ENCODE results near the gene HSBP1. TPM values are rescaled to one million over a fixed set of nuclear protein-coding genes. Genes with fewer than 3 reads are reported as not detected.

Gene HSBP1
- total and polyA plus RNA-seq, 2 of the 8 experiments (the other 6 are each of a cell fraction or from before 2014, with no cell fraction given), result 78.4 to 219 TPM

DNA sequence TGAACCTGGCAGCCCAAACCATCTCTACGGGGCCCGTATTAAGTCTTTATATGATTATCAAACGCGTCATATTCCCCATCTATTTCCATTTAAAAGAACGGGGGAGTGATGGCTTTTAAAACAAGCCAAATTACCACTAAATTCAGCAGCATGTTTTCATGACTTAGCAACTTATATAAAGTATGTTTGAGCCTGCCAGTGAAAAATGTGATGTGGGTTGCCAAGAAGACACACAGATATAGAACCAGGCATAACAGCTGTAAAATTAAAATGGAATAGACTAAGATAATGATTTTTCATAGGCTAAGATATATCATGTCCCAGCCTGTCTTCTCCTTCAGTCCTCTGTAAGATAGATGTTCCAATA, 44.8 kb upstream of the HSBP1 start:
- DNase-seq (ENCODE audit: low read depth in 1 of 2, low spot score in 2 of 2), result no peak
- Histone ChIP-seq H3K4me3 (ENCODE audit: extremely low read depth in 1 of 4, insufficient read depth in 2 of 4, low read depth in 3 of 4, low read length in 4 of 4) (no peak overlapping the region), H3K18ac (ENCODE audit: extremely low read depth, low read length) (no peak overlapping the region), H3K14ac (ENCODE audit: insufficient read length) (no peak overlapping the region), H4K20me1 (replicated peaks in 1 of 2; ENCODE audit: control insufficient read depth in 1 of 2, insufficient read depth in 2 of 2, low read length in 2 of 2) (no peaks in the 10 kb centered on the region), H3K9me3 (ENCODE audit: insufficient read depth in 2 of 2, low read depth in 1 of 2, low read length in 1 of 2) (no peaks in the 10 kb centered on the region), H3K9ac (replicated peaks in 1 of 4; ENCODE audit: extremely low read depth in 1 of 4, low read depth in 3 of 4, low read length in 3 of 4) (no peak overlapping the region), H4K91ac (replicated peaks; ENCODE audit: insufficient read length, low read length) (no peak overlapping the region), H3K23me2 (ENCODE audit: low read depth, low read length) (0 out of 2 replicates have a peak, but pooled peaks cover 2% of the 10 kb centered on the region), H3K4me2 (ENCODE audit: insufficient read depth in 1 of 2, low read depth in 2 of 2, low read length in 2 of 2) (no peak overlapping the region), H3K27me3 (replicated peaks in 1 of 4; ENCODE audit: control insufficient read depth in 3 of 4, extremely low read depth in 1 of 4, insufficient read depth in 3 of 4, low read length in 3 of 4) (peaks cover 0 to 1% (median 0%) of the 10 kb centered on the region in 4 experiments; a peak in 1 of 7 replicates), H2BK20ac (ENCODE audit: low read length) (no peak overlapping the region), H4K5ac (ENCODE audit: insufficient read length, low read depth, low read length) (no peak overlapping the region), H3K23ac (ENCODE audit: insufficient read length) (no peak overlapping the region), H3K4ac (replicated peaks; ENCODE audit: insufficient read length, low read depth, low read length) (no peak overlapping the region), H2AFZ (ENCODE audit: low read length) (no peak overlapping the region), H3K56ac (replicated peaks; ENCODE audit: insufficient read length, low read depth, low read length) (no peak overlapping the region), H2BK12ac (ENCODE audit: low read depth, low read length) (no peak overlapping the region), H2BK15ac (ENCODE audit: low read length) (no peak overlapping the region), H4K8ac (ENCODE audit: extremely low read depth, insufficient read depth, low read length) (no peak overlapping the region), H2BK5ac (ENCODE audit: low read depth, low read length) (no peak overlapping the region), H3K4me1 (replicated peaks in 1 of 4; ENCODE audit: control insufficient read depth in 3 of 4, insufficient read depth in 4 of 4, low read length in 3 of 4) (no peaks in the 10 kb centered on the region), H3K79me2 (ENCODE audit: control insufficient read depth in 1 of 2, insufficient read depth in 2 of 2, low read length in 2 of 2) (no peaks in the 10 kb centered on the region), H3K79me1 (ENCODE audit: low read depth, low read length) (no peaks in the 10 kb centered on the region), H2AK5ac (ENCODE audit: low read depth, low read length) (no peak overlapping the region), H2BK120ac (replicated peaks; ENCODE audit: low read depth, low read length) (no peak overlapping the region), H3K36me3 (ENCODE audit: control insufficient read depth in 2 of 4, insufficient read depth in 4 of 4, low read length in 3 of 4) (no peaks in the 10 kb centered on the region), H3K27ac (ENCODE audit: low read depth, low read length) (no peak overlapping the region)
- FAIRE-seq, result no peak
- no peak for TF ChIP-seq CTCF (IDR thresholded peaks at IDR 0.05; ENCODE audit: control extremely low read depth in 1 of 3, insufficient read depth in 1 of 3, low read depth in 1 of 3, low read length in 3 of 3)
- no peak for TF ChIP-seq GABPA (IDR thresholded peaks at IDR 0.05; ENCODE audit: borderline replicate concordance, insufficient read depth, low read length)
- TF ChIP-seq RFX5 (IDR thresholded peaks at IDR 0.05; ENCODE audit: borderline replicate concordance, low read depth, low read length), result no peak
- no peak for TF ChIP-seq TAF1 (IDR thresholded peaks at IDR 0.05; ENCODE audit: low read depth, low read length)
- TF ChIP-seq POLR2A (IDR thresholded peaks at IDR 0.05; ENCODE audit: control extremely low read depth in 1 of 2, low read depth in 2 of 2, low read length in 2 of 2), result no peak
- no peak for TF ChIP-seq MAFK (IDR thresholded peaks at IDR 0.05; ENCODE audit: low read depth, low read length)
- WGBS, 2 experiments (ENCODE audit: extremely low coverage in 1 of 2, insufficient coverage in 1 of 2, insufficient read length in 1 of 2, insufficient replicate concordance in 2 of 2, low coverage in 1 of 2, low lambda C conversion rate in 2 of 2, missing lambda C conversion rate in 1 of 2), result 89% methylated on average over 5 of the region's 5 CpGs; no CpG with 5 or more reads in 1 of the 2 experiments
- POLR2A ChIA-PET (ENCODE audit: partially characterized antibody), result no interaction called here
- CTCF ChIA-PET (ENCODE audit: partially characterized antibody), result no interaction called here

Measured in H1 (cell line).